ENCODE results near the gene AIM2. TPM values are rescaled to one million over a fixed set of nuclear protein-coding genes. Genes with fewer than 3 reads are reported as not detected.
"Not testable (repeated sequence)": the region's sequence is repeated elsewhere in the genome, so short reads cannot be mapped to it uniquely, and the experiment has no call there.

Gene AIM2
- total and polyA plus RNA-seq, 2 experiments from 2014 or later, result 1.3 to 2.5 TPM

DNA sequence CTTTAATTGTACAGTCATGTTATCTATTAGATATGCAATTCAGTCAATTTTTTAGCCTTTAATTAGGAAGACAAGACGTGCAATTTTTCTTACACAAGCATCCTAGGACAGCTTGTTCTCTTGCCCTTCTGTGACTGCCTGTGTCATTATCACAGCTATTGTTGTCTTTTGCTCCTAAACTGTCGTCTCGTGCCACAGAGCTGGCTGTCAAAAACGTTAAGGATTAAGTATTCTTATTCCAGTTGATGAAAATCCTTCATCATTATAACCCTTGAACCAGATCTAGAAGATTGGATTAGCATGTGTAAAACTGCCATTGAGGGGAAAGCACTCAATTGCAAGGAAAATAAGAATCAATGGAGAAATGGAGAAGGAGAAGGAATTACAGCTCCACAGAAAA, 43.8 kb upstream of the AIM2 start:
- H3K27me3 ChIP-seq (replicated peaks; ENCODE audit: insufficient read depth), result no peaks in the 10 kb centered on the region
- TF ChIP-seq EZH2 (IDR thresholded peaks at IDR 0.05; ENCODE audit: insufficient read depth, poor library complexity, severe bottlenecking), result no peak
- no peak for TF ChIP-seq EZH2phosphoT487 (IDR thresholded peaks at IDR 0.05; ENCODE audit: insufficient read depth, low read depth)
- 65 to 67% methylated on average over 4 of the region's 4 CpGs for WGBS, 2 experiments (ENCODE audit: low coverage in 1 of 2, low lambda C conversion rate in 2 of 2, missing lambda C conversion rate in 2 of 2)

GRCh38 chr1:159113596-159114433, 37.2 kb upstream of the AIM2 start:
- H3K36me3 ChIP-seq (ENCODE audit: low read depth), result no peaks in the 10 kb centered on the region
- H3F3A ChIP-seq (ENCODE audit: insufficient read depth), result no peaks in the 10 kb centered on the region
- no peaks in the 10 kb centered on the region for H3K27me3 ChIP-seq (replicated peaks; ENCODE audit: insufficient read depth)
- no peak overlapping the region for H3K27ac ChIP-seq
- WGBS, 2 experiments (ENCODE audit: low coverage in 1 of 2, low lambda C conversion rate in 2 of 2, missing lambda C conversion rate in 2 of 2), result 0 to 7% methylated on average over 1 of the region's 1 CpG
- no peaks in the 10 kb centered on the region for H3K9me2 ChIP-seq (ENCODE audit: insufficient read depth)
- H3K79me2 ChIP-seq (ENCODE audit: insufficient read depth), result no peaks in the 10 kb centered on the region
- no peaks in the 10 kb centered on the region for H3K4me1 ChIP-seq (ENCODE audit: insufficient read depth)
- H3K9ac ChIP-seq, result no peak overlapping the region
- H4K20me1 ChIP-seq (ENCODE audit: insufficient read depth), result no peaks in the 10 kb centered on the region
- H3K9me3 ChIP-seq (ENCODE audit: low read depth), result no peaks in the 10 kb centered on the region
- no peak for TF ChIP-seq EZH2phosphoT487 (IDR thresholded peaks at IDR 0.05; ENCODE audit: insufficient read depth, low read depth)
- in situ Hi-C loops (cut with MboI), result no loop called here
- H3K4me2 ChIP-seq (ENCODE audit: unreplicated experiment), result no peak overlapping the region
- H2AFZ ChIP-seq, result no peak overlapping the region; the same call in 1 of the 2 replicates
- H3K4me3 ChIP-seq, result no peak overlapping the region
- DNase-seq, result no peak

More for the DNA sequence above, 43.8 kb upstream of the AIM2 start:
- Histone ChIP-seq H3K9me3 (ENCODE audit: low read depth) (no peaks in the 10 kb centered on the region), H3K4me2 (ENCODE audit: unreplicated experiment) (no peak overlapping the region), H3K4me3 (no peak overlapping the region), H3K9me2 (ENCODE audit: insufficient read depth) (no peaks in the 10 kb centered on the region), H2AFZ (no peak overlapping the region), H3F3A (ENCODE audit: insufficient read depth) (no peaks in the 10 kb centered on the region), H3K4me1 (ENCODE audit: insufficient read depth) (peaks cover 8% of the 10 kb centered on the region; the same call in 1 of the 2 replicates), H3K9ac (no peak overlapping the region), H3K36me3 (ENCODE audit: low read depth) (no peaks in the 10 kb centered on the region), H3K27ac (no peak overlapping the region), H3K79me2 (ENCODE audit: insufficient read depth) (no peaks in the 10 kb centered on the region), H4K20me1 (ENCODE audit: insufficient read depth) (no peaks in the 10 kb centered on the region)
- in situ Hi-C loops (cut with MboI), result no loop called here
- no peak for DNase-seq

DNA sequence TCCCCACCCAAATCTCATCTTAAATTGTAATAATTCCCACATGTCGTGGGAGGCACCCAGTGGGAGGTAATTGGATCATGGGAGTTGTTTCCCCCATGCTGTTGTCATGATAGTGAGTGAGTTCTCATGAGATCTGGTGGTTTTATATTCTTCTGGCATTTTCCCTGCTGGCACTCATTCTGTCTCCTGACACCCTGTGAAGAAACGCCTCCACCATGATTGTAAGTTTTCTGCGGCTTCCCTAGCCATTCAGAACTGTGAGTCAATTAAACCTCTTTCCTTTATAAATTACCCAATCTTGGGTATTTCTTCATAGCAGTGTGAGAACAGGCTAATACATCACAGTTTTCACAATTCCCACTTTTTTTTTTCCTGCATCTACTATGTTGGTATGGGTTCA, 26.5 kb upstream of the AIM2 start:
- H2AFZ ChIP-seq; H3F3A ChIP-seq (ENCODE audit: insufficient read depth); H3K79me2 ChIP-seq (ENCODE audit: insufficient read depth); H3K4me3 ChIP-seq; H3K9ac ChIP-seq; H3K9me3 ChIP-seq (ENCODE audit: low read depth); H3K36me3 ChIP-seq (ENCODE audit: low read depth); H4K20me1 ChIP-seq (ENCODE audit: insufficient read depth); H3K4me2 ChIP-seq (ENCODE audit: unreplicated experiment); H3K4me1 ChIP-seq (ENCODE audit: insufficient read depth); in situ Hi-C loops (cut with MboI); H3K9me2 ChIP-seq (ENCODE audit: insufficient read depth): not testable (repeated sequence)
- DNase-seq, result peak; percentile 66
- H3K27me3 ChIP-seq (replicated peaks; ENCODE audit: insufficient read depth), result peaks cover 14% of the 10 kb centered on the region
- H3K27ac ChIP-seq, result 0 out of 2 replicates have a peak overlapping the region, but pooled peaks have one; percentile 30
- 43 to 46% methylated on average over 3 of the region's 3 CpGs for WGBS, 2 experiments (ENCODE audit: low coverage in 1 of 2, low lambda C conversion rate in 2 of 2, missing lambda C conversion rate in 2 of 2)

DNA sequence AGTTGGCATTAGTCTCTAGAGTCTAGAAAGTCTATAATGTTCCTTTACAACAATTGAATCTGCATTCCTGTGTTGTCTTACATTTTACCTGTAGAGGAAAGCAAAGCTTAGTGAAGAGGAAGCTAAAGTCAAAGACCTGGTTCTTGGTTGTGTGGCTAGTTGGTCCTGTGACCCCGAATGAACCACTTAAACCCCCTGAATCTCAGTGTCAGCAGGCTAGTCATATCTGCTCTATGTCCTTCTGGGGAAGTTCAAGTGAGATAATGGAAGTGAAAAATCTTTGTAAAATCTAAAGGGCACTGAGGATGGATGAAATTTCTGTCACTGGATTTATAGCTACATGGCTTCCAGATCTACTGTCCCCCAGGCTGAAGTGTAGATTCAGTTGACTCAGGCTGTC, 24.0 kb upstream of the AIM2 start:
- Histone ChIP-seq H3K36me3 (ENCODE audit: low read depth) (no peaks in the 10 kb centered on the region), H3F3A (ENCODE audit: insufficient read depth) (0 out of 2 replicates have a peak, but pooled peaks cover 4% of the 10 kb centered on the region), H3K4me1 (ENCODE audit: insufficient read depth) (peaks cover 3% of the 10 kb centered on the region; the same call in 1 of the 2 replicates), H4K20me1 (ENCODE audit: insufficient read depth) (no peaks in the 10 kb centered on the region), H3K27me3 (replicated peaks; ENCODE audit: insufficient read depth) (no peaks in the 10 kb centered on the region), H3K9ac (no peak overlapping the region), H3K79me2 (ENCODE audit: insufficient read depth) (no peaks in the 10 kb centered on the region), H3K4me2 (ENCODE audit: unreplicated experiment) (no peak overlapping the region), H3K4me3 (no peak overlapping the region), H3K27ac (no peak overlapping the region), H3K9me2 (ENCODE audit: insufficient read depth) (no peaks in the 10 kb centered on the region), H2AFZ (no peak overlapping the region), H3K9me3 (ENCODE audit: low read depth) (no peaks in the 10 kb centered on the region)
- DNase-seq, result no peak
- in situ Hi-C loops (cut with MboI), result no loop called here
- no peak for TF ChIP-seq EZH2phosphoT487 (IDR thresholded peaks at IDR 0.05; ENCODE audit: insufficient read depth, low read depth)
- no peak for TF ChIP-seq EZH2 (IDR thresholded peaks at IDR 0.05; ENCODE audit: insufficient read depth, poor library complexity, severe bottlenecking)
- 50% methylated on average over 1 of the region's 1 CpG for WGBS, 2 experiments (ENCODE audit: low coverage in 1 of 2, low lambda C conversion rate in 2 of 2, missing lambda C conversion rate in 2 of 2)

Measured in GM23248 (cell line).